ENCODE results near the gene SCGB1D4.

GRCh38 chr11:62266558-62266957 is 32.3 kb downstream of the SCGB1D4 start:
- no peak for TF ChIP-seq POLR2A (IDR thresholded peaks at IDR 0.05)
- no peak for TF ChIP-seq CTCF (IDR thresholded peaks at IDR 0.05)
- no peak for TF ChIP-seq EP300 (IDR thresholded peaks at IDR 0.05)
